Hepatocyte (in vitro differentiated cells): ENCODE measurements around the gene PLXNB1.

Experiments used
- CTCF ChIP-seq: fragments of 200-600 bp; sonication (generic); IDR thresholded peaks from 2 replicates; pipeline ENCODE4 v1.5.1; 2016; ENCODE audit warnings: antibody characterized with exemption, mild to moderate bottlenecking; ENCODE audit not compliant: poor library complexity
- EZH2 ChIP-seq: fragments of 200-600 bp; sonication (generic); IDR thresholded peaks from 2 replicates; pipeline ENCODE4 v1.6.1; 2016; ENCODE audit warnings: antibody characterized with exemption, mild to moderate bottlenecking, borderline replicate concordance

DNA sequence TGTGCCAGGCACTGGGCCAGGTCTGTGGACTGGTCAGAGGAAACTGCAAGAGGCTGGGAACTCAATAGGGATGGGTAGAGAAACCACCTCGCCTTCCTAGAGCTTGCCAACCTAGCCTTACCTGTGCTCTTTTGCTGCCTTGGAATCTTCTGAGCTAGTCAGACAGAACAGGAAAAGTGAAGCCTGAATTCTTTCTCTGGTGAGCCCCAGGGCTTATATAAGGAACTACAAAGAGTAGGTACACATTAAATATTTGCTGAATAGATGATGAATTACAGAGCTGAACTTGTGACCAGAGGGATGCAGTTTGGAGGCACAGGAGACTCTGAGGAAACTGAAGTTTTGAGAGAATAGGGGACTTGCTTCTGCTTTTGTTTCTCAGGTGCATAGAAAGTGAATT, 73.5 kb downstream of the PLXNB1 start:
- no peak for TF ChIP-seq CTCF
- TF ChIP-seq EZH2: no peak
